ENCODE measurements around the gene DSC2. TPM values are rescaled to one million over a fixed set of nuclear protein-coding genes. Genes with fewer than 3 reads are reported as not detected.

The DSC2 gene
- total and polyA plus RNA-seq, 2 donors (not counting 1 experiment from before 2014, with no cell fraction given), result 0.01 TPM; not detected in 1

GRCh38 chr18:31043709-31044108, 58.5 kb downstream of the DSC2 start:
- no peak for ATAC-seq (ENCODE audit: low read depth)
- POLR2A ChIA-PET, result no interaction called here

More at GRCh38 chr18:31043709-31044108, 58.5 kb downstream of the DSC2 start:
- Mint-ChIP-seq H3K4me1 (no peaks in the 10 kb centered on the region), H3K9me3 (ENCODE audit: insufficient read depth) (no peaks in the 10 kb centered on the region), H3K27me3 (peaks cover 43% of the 10 kb centered on the region), H3K27ac (no peak overlapping the region), H3K4me3 (no peak overlapping the region)
- intact Hi-C loops (cut with micrococcal nuclease), result no loop called here
- no peak overlapping the region for H3K4me2 ChIP-seq (replicated peaks; ENCODE audit: low read depth, low read length, poor library complexity, severe bottlenecking)
- H3K79me2 ChIP-seq (ENCODE audit: control insufficient read depth, insufficient read depth, low read length), result no peaks in the 10 kb centered on the region
- H3K36me3 ChIP-seq (replicated peaks in 1 of 2; ENCODE audit: control extremely low read depth in 1 of 2, control insufficient read depth in 1 of 2, extremely low read depth in 1 of 2, insufficient read depth in 2 of 2, low read length in 1 of 2), result no peaks in the 10 kb centered on the region
- no peak overlapping the region for H3K27ac ChIP-seq (ENCODE audit: low read length in 2 of 2)
- H3K9ac ChIP-seq (ENCODE audit: low read length), result no peak overlapping the region
- TF ChIP-seq CTCF (IDR thresholded peaks at IDR 0.05), result no peak
- no peak for TF ChIP-seq EZH2 (IDR thresholded peaks at IDR 0.05; ENCODE audit: borderline replicate concordance, insufficient read depth, low read depth, low read length, poor library complexity, severe bottlenecking)
- no peak overlapping the region for H3K4me3 ChIP-seq (ENCODE audit: control extremely low read depth in 1 of 5, extremely low read depth in 1 of 5, insufficient read depth in 1 of 5, low read depth in 2 of 5, low read length in 4 of 5)
- no peaks in the 10 kb centered on the region for H3K4me1 ChIP-seq (ENCODE audit: control insufficient read depth in 2 of 2, insufficient read depth in 2 of 2, low read length in 2 of 2)
- DNase-seq, result no peak
- H3K27me3 ChIP-seq (replicated peaks in 1 of 4; ENCODE audit: control extremely low read depth in 1 of 4, control insufficient read depth in 3 of 4, insufficient read depth in 4 of 4, low read length in 3 of 4), result peaks cover 0 to 23% (median 12%) of the 10 kb centered on the region in 4 experiments
- no peak overlapping the region for H2AFZ ChIP-seq (ENCODE audit: insufficient read depth, low read depth, low read length, poor library complexity, severe bottlenecking)
- WGBS (ENCODE audit: insufficient coverage), result 63% methylated on average over 5 of the region's 7 CpGs
- peaks cover 0 to 15% (median 0%) of the 10 kb centered on the region in 3 donors for H3K9me3 ChIP-seq (ENCODE audit: control extremely low read depth in 1 of 3, control insufficient read depth in 2 of 3, insufficient read depth in 1 of 3, low read length in 2 of 3)
- H4K20me1 ChIP-seq (ENCODE audit: control insufficient read depth, insufficient read depth, low read length, poor library complexity, severe bottlenecking), result no peaks in the 10 kb centered on the region
- CTCF ChIA-PET, result no interaction called here
